Right lobe of liver (tissue), 4 donors: ENCODE data around the gene CEACAM18.

Experiments used
- POLR2A ChIP-seq: fragments of 450-650 bp; IDR thresholded peaks from one replicate; pipeline ENCODE4 v1.6.1; 2017; ENCODE audit warnings: antibody characterized with exemption, mild to moderate bottlenecking
- TF ChIP-seq, protein P1 (sequence below), 4 donors: fragments of 200-600 bp in 3 of 4; fragments of 450-650 bp in 1 of 4; IDR thresholded peaks; one replicate each; pipeline versions ENCODE4 v1.5.1 to v1.8.0; 2016 to 2022; ENCODE audit warnings: antibody characterized with exemption in 4 of 4, mild to moderate bottlenecking in 2 of 4
- donor health status: DM: no; HTN: no; CAD: no.
- donor health status: DM: no; HTN: no; CAD: no.
- donor health status: DM: no; HTN: yes; CAD: no.

DNA sequence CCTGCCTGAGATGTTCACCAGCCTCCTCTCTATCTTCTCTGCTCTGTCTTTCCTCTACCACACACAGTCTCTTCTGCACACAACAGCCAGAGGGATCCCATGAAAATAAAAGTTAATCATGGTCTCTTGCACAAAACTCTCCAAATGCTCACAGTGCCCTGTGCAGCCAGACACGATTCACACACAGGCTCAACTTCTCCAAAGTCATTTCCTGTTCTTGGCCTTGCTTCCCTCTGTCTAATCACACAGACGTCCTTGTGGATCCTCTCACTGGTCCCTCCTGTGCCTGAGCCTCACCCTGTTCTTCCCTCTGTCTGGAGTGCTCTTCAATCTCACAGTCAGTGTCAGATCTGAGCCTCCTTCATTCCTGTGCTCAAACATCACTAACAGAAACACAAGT lies 15.4 kb downstream of the CEACAM18 start:
- TF ChIP-seq POLR2A: no peak
- TF ChIP-seq, protein P1, sequence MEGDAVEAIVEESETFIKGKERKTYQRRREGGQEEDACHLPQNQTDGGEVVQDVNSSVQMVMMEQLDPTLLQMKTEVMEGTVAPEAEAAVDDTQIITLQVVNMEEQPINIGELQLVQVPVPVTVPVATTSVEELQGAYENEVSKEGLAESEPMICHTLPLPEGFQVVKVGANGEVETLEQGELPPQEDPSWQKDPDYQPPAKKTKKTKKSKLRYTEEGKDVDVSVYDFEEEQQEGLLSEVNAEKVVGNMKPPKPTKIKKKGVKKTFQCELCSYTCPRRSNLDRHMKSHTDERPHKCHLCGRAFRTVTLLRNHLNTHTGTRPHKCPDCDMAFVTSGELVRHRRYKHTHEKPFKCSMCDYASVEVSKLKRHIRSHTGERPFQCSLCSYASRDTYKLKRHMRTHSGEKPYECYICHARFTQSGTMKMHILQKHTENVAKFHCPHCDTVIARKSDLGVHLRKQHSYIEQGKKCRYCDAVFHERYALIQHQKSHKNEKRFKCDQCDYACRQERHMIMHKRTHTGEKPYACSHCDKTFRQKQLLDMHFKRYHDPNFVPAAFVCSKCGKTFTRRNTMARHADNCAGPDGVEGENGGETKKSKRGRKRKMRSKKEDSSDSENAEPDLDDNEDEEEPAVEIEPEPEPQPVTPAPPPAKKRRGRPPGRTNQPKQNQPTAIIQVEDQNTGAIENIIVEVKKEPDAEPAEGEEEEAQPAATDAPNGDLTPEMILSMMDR (IDR thresholded peaks at IDR 0.05): no peak
